Raji (cell line): ENCODE results near the gene NHLRC1.

ENCODE experiments used
- POLR2A ChIP-seq: IDR thresholded peaks from 2 replicates; pipeline ENCODE4 v1.6.1; 2011; ENCODE audit warnings: low read depth, low read length, control low read depth; ENCODE audit not compliant: insufficient read depth

Gene NHLRC1

GRCh38 chr6:18076231-18076630, 46.2 kb downstream of the NHLRC1 start:
- TF ChIP-seq POLR2A, result no peak

GRCh38 chr6:18072841-18073240, 49.6 kb downstream of the NHLRC1 start:
- TF ChIP-seq POLR2A, result no peak

- TF ChIP-seq POLR2A, result no peak
Observed at GRCh38 chr6:18070486-18070885, 52.0 kb downstream of the NHLRC1 start.
